ENCODE data around the gene FHIT. TPM values are rescaled to one million over a fixed set of nuclear protein-coding genes. Genes with fewer than 3 reads are reported as not detected.

Gene FHIT
- 1.0 TPM for polyA plus RNA-seq (2013, experiment 1 of 2; ENCODE audit: insufficient read length)
- polyA plus RNA-seq (2013, experiment 2 of 2; ENCODE audit: insufficient read length): 1.2 TPM

GRCh38 chr3:61251174-61251972, at the start of gene FHIT:
TSS of gene FHIT (minus strand) at chr3:61251452.
- peak; percentile 93 for DNase-seq

DNA sequence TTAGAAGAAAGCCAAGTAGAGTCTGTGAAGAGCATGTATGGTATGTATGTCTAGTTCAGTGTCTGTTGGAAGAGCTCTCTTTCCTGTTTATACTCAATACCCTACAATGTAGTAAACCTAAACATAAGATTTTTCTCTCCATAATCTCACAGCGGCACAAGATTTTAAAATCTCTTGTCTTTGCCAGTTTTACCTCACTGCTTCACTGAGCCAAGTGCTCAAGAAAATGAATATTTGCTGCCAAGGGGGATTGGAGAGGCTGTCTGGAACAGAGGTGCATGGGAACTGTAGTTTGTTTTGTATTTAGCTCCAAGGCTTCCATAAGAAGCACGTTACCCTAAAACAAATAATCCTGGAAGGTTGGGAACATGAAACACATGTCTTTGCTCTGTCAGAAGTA, 49.5 kb upstream of the FHIT start:
- no peak for DNase-seq

DNA sequence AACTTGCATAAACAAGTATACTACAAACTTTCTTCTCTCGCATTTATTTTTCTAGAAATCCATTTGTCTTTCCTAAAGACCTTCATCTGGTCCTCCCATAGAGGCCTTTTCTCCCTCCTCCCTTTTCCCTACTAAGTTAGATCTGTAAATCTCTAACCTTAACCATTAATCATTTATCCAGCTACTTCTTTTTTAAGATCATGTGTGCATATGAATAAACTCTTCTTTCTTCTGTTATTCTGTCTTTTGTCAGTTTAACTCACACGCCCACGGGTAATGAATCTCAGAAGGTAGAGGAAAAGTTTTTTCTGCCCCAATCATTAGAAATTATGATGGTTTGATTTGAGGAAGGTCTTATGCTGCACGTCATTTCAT, 48.7 kb upstream of the FHIT start:
- no peak for DNase-seq

GRCh38 chr3:61299343-61300005, 48.2 kb upstream of the FHIT start:
- DNase-seq: no peak

GRCh38 chr3:61297821-61298220, 46.6 kb upstream of the FHIT start:
- DNase-seq: no peak

- no peak for DNase-seq
These were observed 37.2 kb upstream of the FHIT start for GRCh38 chr3:61288446-61288845.

DNA sequence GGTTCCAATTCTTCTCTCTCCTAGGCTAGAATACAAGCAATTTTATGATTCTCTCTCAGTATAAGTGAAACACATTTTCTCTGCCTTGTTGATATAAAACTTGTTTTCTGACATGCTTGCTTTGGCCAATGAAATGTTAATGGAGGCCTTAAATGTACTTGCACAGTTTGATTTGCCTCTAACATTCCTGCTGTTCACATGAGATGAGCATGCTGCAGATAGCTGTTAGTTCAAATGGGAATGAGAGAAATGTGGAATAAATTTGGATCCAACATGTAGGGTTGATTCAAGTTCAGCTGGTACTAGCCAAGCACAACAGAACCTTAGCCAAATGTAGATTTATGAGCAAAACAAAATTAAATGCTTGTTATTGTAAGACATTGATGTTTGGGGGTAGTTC, 32.6 kb upstream of the FHIT start:
- no peak for DNase-seq

- no peak for DNase-seq
These were observed 27.5 kb upstream of the FHIT start for GRCh38 chr3:61278713-61279112.

- no peak for DNase-seq
These were observed 26.2 kb upstream of the FHIT start for GRCh38 chr3:61277411-61277810.

DNA sequence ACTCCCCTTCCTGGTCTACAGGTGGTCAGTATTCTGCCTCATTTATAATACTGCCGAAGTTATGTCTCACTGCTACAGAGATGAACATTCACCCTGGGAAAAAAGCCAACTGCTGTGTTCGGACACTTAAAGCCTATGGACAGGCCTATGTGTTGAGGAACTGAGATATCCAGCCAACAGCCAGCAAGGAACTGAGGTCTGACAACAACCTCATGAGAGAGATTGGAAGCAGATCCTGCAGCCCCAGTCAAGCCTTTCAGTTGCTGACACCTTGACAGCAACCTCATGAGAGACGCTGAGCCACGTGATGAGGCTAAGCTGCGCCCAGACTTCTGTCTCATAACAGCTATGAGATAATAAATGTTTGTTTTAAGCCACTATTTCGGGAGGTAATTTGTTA, 18.2 kb upstream of the FHIT start:
- no peak for DNase-seq

DNA sequence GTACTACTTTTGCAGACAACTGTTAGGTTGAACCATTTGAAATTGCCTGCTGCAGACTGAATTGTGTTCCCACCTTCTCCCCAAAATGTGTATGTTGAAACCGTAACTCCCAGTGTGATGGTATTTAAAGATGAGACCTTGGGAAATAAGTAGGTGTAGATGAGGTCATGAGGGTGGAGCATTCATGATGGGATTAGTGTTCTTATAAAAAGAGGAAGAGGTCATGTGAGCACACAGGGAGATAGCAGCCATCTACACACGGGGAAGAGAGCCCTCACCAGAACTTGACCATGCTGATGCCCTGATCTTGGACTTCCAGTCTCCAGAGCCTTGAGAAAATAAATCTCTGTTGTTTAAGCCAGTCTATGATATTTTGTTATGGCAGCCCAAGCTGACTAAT, 17.4 kb upstream of the FHIT start:
- no peak for DNase-seq

- DNase-seq: no peak
These were observed 13.0 kb upstream of the FHIT start for GRCh38 chr3:61264281-61264680.

GRCh38 chr3:61257148-61257547, 5.9 kb upstream of the FHIT start:
- no peak for DNase-seq

DNA sequence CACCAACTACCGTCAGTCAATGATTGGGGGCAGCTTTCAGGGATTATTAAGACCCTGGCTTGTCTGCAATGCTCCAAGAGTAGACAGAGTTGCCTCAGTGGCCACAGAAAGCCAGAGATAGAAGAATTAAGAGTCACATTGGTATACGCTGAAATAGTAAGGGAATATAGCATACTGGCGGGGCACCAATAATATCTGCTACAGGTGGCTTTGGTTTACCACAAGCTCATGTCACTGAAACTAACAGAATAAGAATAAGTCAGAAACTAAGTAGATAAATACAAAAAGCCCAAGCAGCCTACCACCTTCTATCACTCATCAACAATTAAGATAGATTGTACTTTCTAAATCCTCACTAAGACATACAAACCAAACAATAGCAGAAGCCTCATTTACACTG, 2.5 kb upstream of the FHIT start:
- no peak for DNase-seq

DNA sequence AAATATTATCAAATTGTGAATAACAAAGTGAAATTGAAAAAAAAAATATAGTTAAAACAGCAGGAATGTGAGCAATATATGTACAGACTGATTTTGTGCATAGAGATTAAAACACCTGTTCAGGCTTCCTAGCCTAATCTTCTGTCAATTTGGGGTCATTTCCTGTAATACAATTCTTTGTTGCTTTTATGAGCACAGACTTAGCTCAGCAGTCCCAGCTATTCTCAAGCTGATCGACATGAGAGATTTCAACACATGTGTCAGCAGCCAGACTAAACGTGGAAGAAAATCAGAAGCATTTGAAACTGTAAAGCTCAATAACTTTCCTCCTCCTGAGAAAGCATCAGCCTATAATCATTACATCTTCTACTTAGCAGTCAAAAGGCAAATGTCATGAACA, 1.6 kb upstream of the FHIT start:
- no peak for DNase-seq

GRCh38 chr3:61250784-61251173, 473 bp downstream of the FHIT start:
- DNase-seq: no peak

DNA sequence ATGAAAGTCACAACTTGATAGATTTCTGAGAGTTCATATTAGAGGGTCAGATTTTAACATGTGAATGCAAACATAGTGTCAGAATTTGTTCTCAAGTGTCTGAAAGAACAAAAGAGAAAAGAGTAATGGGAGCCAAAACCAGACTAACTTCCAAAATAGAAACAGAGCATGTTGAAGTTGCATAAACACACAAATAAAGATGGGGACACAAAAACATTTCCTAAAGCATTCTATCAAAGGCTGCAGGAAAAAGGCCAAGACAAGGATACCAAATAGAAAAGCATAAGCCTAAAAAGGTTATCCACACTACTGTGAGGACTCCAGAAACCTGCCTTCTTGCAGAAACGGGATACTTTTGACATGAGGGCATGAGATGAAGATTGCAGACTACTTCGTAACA, 2.8 kb downstream of the FHIT start:
- no peak for DNase-seq

- DNase-seq: no peak
These were observed 4.1 kb downstream of the FHIT start for GRCh38 chr3:61247191-61247590.

DNA sequence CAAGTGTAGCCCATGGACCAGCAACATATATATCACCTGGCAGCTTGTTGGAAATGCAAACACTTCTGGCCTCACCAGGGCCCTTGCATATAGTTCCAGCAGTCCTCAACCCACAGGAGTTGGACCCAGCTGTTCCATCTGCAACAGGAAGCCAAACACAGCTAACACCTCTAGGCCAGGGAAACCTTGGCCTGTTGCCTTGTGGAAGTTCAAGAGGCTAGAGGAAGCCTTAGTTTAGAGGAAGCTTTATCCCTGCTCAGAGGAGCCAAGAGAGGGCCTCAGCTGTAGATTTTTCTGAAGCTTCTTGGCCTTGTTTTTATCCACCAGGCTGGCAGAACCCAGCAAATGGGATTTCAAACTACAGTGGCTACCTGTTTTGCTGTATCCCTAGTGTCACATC, 11.4 kb downstream of the FHIT start:
- no peak for DNase-seq

DNA sequence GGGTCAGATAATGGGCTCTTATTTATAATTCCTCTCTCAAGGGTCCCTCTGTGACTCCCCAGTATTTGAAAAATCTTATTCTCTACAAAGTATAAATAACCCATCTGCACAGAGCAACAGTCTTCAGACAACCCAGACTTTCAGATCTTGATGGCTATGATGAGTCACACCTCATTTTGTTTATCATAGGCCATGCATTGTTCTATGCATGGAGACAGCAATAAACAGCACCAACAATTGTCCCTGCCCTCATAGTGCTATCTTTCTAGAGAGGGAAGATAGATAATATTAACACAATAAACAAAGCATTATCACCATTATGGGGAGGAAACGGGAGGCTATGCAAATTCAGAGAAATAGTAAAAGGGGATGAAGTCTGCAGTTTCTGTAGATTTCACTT, 13.4 kb downstream of the FHIT start:
- DNase-seq: no peak

DNA sequence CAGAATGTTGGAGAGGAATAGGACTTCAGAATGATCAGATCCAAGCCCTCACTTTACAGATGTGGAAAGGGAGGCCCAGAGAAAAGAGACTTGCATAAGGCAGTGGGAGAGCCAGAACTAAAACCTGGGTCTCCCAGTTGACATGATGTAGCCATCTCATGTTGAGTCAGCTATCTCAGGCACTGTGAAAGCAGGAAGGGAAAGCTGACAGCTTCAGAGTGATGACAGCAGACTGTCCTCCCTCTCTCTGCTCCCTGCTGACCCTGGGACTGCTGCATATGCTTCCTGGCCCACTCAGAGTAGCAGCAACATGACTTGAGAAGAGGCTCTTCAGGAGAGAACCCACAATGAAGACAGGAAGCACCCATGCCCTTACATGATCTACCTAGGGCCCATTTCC, 14.7 kb downstream of the FHIT start:
- DNase-seq: no peak

- no peak for DNase-seq
These were observed 17.5 kb downstream of the FHIT start for GRCh38 chr3:61233746-61234145.

DNA sequence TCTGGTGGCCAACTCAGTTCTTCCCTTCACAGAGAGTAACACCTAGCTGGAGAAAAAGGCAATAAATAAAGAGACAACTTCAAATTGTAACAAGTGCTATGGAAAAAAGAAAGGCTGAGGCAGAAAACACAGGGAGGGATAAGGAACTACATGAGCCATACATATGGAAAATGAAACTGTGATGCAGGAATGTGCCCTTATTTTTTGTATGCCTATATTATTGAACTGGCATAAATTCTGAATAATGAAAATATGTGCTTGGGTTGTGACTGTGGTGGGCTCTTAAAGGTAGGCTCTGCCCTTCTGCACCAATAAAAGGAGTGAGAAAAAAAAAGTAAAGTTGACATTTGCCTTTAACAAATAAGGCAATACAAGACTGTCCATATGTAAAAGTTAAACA, 19.6 kb downstream of the FHIT start:
- no peak for DNase-seq

GRCh38 chr3:61227799-61228198, 23.5 kb downstream of the FHIT start:
- no peak for DNase-seq

Data from fibroblast of skin of scalp (primary cell).